Activated naive CD8-positive, alpha-beta T cell treated with anti-CD3 and anti-CD28 coated beads, Interleukin-2, amount 50 U/mL, for 16 hours (primary cell): ENCODE data around the gene POLR2I.
"Not testable (repeated sequence)": the region's sequence is repeated elsewhere in the genome, so short reads cannot be mapped to it uniquely, and the experiment has no call there.

Source experiments
- DNase-seq: peaks from one replicate; pipeline ENCODE4 v3.0.0-alpha.2; 2020; ENCODE audit warnings: low read depth, low spot score

The POLR2I gene

GRCh38 chr19:36101550-36102327, 12.9 kb downstream of the POLR2I start:
- DNase-seq, result no peak

- DNase-seq, result no peak
Observed at GRCh38 chr19:36100476-36100875, 14.2 kb downstream of the POLR2I start.

GRCh38 chr19:36099166-36099785, 15.4 kb downstream of the POLR2I start:
- DNase-seq, result no peak

- no peak for DNase-seq
Observed at GRCh38 chr19:36097036-36097435, 17.6 kb downstream of the POLR2I start.

GRCh38 chr19:36093687-36094086, 21.0 kb downstream of the POLR2I start:
- DNase-seq, result no peak

- no peak for DNase-seq
Observed at GRCh38 chr19:36093146-36093662, 21.5 kb downstream of the POLR2I start.

- DNase-seq, result no peak
Observed at GRCh38 chr19:36092566-36092965, 22.1 kb downstream of the POLR2I start.

- no peak for DNase-seq
Observed at GRCh38 chr19:36090910-36091695, 23.6 kb downstream of the POLR2I start.

GRCh38 chr19:36089847-36090246, 24.8 kb downstream of the POLR2I start:
- DNase-seq, result no peak

GRCh38 chr19:36086326-36086725, 28.3 kb downstream of the POLR2I start:
- DNase-seq, result no peak

GRCh38 chr19:36084231-36085009, 30.3 kb downstream of the POLR2I start:
- no peak for DNase-seq

GRCh38 chr19:36082916-36083315, 31.8 kb downstream of the POLR2I start:
- no peak for DNase-seq

GRCh38 chr19:36081894-36082293, 32.8 kb downstream of the POLR2I start:
- DNase-seq, result no peak

- DNase-seq, result no peak
Observed at GRCh38 chr19:36081385-36081784, 33.3 kb downstream of the POLR2I start.

GRCh38 chr19:36079389-36079945, 35.2 kb downstream of the POLR2I start:
- no peak for DNase-seq

- DNase-seq, result no peak
Observed at GRCh38 chr19:36073121-36073876, 41.4 kb downstream of the POLR2I start.

GRCh38 chr19:36072081-36072480, 42.6 kb downstream of the POLR2I start:
- DNase-seq, result no peak

GRCh38 chr19:36068810-36069499, 45.7 kb downstream of the POLR2I start:
- not testable (repeated sequence) for DNase-seq

- no peak for DNase-seq
Observed at GRCh38 chr19:36067681-36068080, 47.0 kb downstream of the POLR2I start.

GRCh38 chr19:36064826-36065225, 49.8 kb downstream of the POLR2I start:
- DNase-seq, result no peak
